Astrocyte of the cerebellum (primary cell): Measurements from ENCODE around the gene CNFN.
"Not testable (repeated sequence)": the region's sequence is repeated elsewhere in the genome, so short reads cannot be mapped to it uniquely, and the experiment has no call there.

Experiments used
- DNase-seq: peaks from one replicate; pipeline ENCODE4 v3.0.0-alpha.2; 2011; ENCODE audit warnings: low read depth
- H3K4me3 ChIP-seq: 2 replicates; pipeline ENCODE4 v1.5.1; 2011; ENCODE audit warnings: mild to moderate bottlenecking, low read depth, low read length, moderate library complexity
- in situ Hi-C: cut with HindIII; loops from 2 replicates; pipeline ENCODE4 v1.10.0; 2017; ENCODE audit warnings: low sequenced_read_pairs
- TF ChIP-seq, protein P1 (sequence below): IDR thresholded peaks from 2 replicates; pipeline ENCODE4 v1.5.1; 2012; ENCODE audit warnings: low read length, low read depth, moderate library complexity, mild to moderate bottlenecking; ENCODE audit errors: missing control alignments

Gene CNFN

DNA sequence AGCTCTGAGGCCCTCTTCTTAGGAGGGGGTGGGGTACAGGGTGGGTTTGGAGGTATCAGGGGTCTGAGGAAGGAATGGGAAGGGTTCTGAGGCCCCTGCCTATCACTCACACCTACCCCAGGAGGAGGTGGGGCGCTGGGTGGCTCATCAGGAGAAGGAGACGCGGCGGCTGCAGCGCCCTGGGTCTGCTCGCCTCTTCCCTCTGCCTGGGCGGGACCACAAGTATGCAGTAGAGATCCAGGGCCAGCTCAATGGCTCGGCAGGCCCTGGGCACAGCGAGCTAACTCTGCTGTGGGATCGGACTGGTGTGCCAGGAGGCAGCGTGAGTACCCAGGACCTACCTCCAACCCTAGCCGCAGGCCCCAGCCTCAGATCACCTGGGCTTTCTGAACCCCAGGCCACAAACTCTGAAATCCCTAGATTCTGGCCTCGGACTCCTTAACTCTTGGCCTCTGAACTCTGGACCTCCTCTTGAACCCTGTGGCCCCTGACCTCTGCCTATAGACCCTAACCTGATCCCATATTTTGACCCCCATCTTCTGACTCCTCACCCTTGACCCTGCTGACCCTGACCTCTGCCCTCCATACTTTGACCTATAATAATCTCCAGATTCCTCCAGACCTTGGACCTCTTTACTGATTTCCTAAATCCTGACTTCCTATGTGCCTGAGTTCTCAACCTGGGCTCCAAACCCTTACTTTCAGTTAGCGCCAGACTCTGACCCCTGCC lies 40.6 kb downstream of the CNFN start:
- TF ChIP-seq, protein P1, sequence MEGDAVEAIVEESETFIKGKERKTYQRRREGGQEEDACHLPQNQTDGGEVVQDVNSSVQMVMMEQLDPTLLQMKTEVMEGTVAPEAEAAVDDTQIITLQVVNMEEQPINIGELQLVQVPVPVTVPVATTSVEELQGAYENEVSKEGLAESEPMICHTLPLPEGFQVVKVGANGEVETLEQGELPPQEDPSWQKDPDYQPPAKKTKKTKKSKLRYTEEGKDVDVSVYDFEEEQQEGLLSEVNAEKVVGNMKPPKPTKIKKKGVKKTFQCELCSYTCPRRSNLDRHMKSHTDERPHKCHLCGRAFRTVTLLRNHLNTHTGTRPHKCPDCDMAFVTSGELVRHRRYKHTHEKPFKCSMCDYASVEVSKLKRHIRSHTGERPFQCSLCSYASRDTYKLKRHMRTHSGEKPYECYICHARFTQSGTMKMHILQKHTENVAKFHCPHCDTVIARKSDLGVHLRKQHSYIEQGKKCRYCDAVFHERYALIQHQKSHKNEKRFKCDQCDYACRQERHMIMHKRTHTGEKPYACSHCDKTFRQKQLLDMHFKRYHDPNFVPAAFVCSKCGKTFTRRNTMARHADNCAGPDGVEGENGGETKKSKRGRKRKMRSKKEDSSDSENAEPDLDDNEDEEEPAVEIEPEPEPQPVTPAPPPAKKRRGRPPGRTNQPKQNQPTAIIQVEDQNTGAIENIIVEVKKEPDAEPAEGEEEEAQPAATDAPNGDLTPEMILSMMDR: no peak
- H3K4me3 ChIP-seq: no peak overlapping the region
- in situ Hi-C loops: no loop called here
- DNase-seq: no peak

DNA sequence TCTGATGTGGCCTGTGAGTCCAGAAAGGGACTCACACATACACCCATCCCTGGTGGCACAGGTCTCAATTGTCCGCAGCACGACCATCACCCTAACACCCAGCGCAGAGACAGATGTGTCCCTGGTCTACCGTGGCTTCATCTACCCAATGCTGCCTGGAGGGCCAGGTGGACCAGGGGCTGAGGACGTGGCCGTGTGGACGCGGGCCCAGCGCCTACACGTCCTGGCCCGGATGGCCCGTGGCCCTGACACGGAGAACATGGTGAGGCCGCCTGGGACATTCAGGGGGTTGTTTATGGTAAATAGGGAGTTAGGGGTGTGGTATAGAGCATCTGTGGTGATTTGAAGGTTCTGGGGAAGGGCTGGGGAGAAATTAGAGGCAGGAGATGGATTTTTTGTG lies 41.9 kb downstream of the CNFN start:
- in situ Hi-C loops: no loop called here
- no peak overlapping the region for H3K4me3 ChIP-seq
- TF ChIP-seq, protein P1: no peak
- no peak for DNase-seq

DNA sequence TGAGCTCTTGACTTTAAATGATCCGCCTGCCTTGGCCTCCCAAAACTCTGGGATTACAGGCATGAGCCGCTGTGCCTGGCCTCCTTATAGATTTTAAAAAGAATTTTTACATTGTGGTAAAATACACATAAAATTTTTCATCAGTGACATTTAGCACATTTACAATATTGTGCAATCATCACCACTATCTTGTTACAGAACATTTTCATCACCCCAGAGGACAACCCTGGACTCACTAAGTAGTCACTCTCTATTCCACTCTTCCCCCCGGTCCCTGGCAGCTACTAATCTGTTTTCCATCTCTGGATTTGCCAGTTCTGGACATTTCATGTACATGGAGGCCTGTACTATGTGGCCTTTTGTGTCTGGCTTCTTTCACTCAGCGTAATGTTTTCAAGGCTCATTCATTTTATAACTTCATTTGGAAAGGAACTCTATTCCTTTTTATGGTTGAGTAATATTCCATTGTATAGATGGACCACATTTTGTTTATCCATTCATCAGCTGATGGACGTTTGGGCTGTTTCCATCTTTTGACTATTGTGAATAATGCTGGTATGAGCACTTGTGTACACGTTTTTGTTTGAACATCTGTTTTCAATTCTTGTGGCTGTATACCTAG lies 44.8 kb downstream of the CNFN start:
- DNase-seq: no peak
- in situ Hi-C loops: no loop called here
- H3K4me3 ChIP-seq: no peak overlapping the region
- TF ChIP-seq, protein P1: no peak

DNA sequence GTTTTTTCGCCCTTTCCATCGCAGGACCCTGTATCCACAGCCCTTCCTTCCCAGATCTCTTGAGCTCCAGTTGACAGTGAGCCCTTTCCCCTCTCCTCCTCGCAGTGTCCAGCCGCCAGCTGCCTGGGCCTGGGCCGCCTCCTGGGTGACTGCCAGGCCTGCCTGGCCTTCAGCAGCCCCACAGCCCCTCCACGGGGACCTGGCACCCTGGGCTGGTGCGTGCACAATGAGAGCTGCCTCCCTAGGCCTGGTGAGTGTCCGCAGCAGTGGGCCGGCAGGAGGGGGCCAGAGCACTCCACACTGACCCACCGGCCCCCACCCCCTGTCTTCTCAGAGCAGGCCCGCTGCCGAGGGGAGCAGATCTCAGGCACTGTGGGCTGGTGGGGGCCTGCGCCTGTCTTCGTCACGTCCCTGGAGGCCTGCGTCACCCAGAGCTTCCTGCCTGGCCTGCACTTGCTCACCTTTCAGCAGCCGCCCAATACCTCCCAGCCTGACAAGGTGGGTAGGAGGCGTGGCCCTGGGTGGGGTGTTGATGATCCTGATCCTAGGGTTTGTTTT lies 45.7 kb downstream of the CNFN start:
- TF ChIP-seq, protein P1: no peak
- in situ Hi-C loops: no loop called here
- DNase-seq: no peak
- no peak overlapping the region for H3K4me3 ChIP-seq

DNA sequence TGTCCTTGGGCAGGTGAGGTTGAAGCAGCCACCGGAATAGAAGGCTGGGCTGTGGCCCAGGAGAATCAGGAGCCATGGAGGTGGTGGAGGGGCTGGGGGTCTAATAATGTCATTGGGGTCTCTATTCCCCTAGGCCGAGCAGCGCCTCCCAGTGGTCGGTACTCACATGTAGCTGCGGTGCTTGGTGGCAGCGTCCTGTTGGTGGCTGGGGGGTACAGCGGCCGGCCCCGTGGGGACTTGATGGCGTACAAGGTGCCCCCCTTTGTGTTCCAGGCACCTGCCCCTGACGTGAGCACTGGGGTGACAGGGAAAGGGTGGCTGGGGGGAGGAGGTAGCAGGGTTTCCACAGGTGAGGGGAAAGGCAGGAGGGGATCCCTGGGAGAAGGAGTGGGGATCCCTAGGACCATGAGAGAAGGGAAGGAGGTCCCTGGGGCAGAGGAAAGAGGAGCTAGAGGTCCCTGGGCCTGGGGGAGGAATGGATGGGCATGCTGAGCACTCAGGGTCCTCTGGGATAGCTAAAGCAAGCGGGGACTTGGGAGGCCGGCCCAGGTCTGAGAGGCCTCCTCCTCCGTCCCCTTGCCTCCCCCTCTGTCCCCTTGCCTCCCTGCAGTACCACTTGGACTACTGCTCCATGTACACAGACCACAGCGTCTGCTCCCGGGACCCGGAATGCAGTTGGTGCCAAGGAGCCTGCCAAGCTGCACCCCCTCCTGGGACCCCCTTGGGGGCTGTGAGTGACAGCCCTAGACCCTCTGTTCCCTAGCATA lies 46.6 kb downstream of the CNFN start:
- no peak for DNase-seq
- in situ Hi-C loops: no loop called here
- H3K4me3 ChIP-seq: no peak overlapping the region
- TF ChIP-seq, protein P1: peak; percentile 28

DNA sequence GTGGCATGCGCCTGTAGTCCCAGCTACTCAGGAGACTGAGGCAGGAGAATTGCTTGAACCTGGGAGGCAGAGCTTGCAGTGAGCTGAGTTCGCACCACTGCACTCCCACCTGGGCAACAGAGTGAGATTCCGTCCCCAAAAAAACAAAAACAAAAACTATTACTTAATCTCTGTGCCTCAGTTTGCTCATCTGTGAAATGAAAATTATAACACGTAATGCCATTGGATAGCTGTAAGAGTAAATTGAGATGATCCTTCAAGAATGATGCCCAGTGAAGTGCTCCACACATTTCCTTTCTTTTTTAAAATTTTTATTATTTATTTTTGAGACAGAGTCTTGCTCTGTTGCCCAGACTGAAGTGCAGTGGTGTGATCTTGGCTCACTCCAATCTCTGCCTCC lies 50.2 kb downstream of the CNFN start:
- in situ Hi-C loops, DNase-seq, H3K4me3 ChIP-seq: not testable (repeated sequence)

DNA sequence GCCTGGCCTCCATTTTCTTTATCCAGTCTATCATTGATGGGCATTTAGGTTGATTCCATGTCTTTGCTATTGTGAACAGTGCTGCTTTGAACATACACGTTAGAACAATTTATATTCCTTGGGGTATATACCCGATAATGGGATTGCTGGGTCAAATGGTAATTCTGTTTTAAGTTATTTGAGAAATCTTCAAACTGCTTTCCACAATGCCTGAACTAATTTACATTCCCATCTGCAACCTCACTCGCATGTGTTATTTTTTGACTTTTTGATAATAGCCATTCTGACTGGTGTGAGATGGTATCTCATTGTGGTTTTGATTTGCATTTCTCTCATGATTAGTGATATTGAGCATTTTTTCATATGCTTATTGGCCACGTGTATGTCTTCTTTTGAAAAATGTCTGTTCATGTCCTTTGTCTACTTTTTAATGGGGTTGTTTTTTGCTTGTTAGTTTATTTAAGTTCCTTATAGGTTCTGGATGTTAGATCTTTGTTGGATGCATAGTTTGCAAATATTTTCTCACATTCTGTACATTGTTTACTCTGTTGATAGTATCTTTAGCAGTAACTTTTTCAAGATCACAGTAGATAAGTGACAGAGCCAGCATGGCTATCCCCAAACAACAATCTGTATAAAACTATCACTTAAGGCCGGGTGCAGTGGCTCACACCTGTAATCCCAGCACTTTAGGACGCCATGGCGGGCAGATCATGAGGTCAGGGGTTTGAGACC lies 50.8 kb downstream of the CNFN start:
- in situ Hi-C loops, H3K4me3 ChIP-seq, DNase-seq: not testable (repeated sequence)
